Measurements from ENCODE around the gene FAM174C. TPM values are rescaled to one million over a fixed set of nuclear protein-coding genes. Genes with fewer than 3 reads are reported as not detected.

The FAM174C gene
- polyA plus RNA-seq, 1 experiment = 16.6 TPM

- ChIA-PET CTCF (no interaction called here), POLR2A (interaction anchor here (0.7 to 1.4 kb wide), 3 partner anchors 20 to 92 kb away, joined by 3 to 5 read pairs (median 4); partner anchors contain the start of gene NDUFS7)
- Histone ChIP-seq H3K27me3 (ENCODE audit: control insufficient read depth, insufficient read depth, low read length) (peaks cover 37% of the 10 kb centered on the region), H3K27ac (ENCODE audit: low read depth, low read length) (no peak overlapping the region), H3K4me3 (ENCODE audit: low read depth, low read length) (no peak overlapping the region), H3K9me3 (ENCODE audit: control insufficient read depth, insufficient read depth, low read length) (no peaks in the 10 kb centered on the region; the same call in 1 of the 2 replicates)
- TF ChIP-seq CTCF (IDR thresholded peaks at IDR 0.05; ENCODE audit: low read depth, low read length) = no peak
- DNase-seq (ENCODE audit: low read depth, low spot score) = no peak
Measured at GRCh38 chr19:1290703-1291651, 15.6 kb downstream of the FAM174C start.

- no peak for DNase-seq (ENCODE audit: low read depth, low spot score)
- POLR2A ChIA-PET = interaction anchor here (0.7 to 1.4 kb wide), 3 partner anchors 19 to 91 kb away, joined by 3 to 5 read pairs (median 4); partner anchors contain the start of gene NDUFS7
- H3K4me3 ChIP-seq (ENCODE audit: low read depth, low read length) = no peak overlapping the region
- no peak for TF ChIP-seq CTCF (IDR thresholded peaks at IDR 0.05; ENCODE audit: low read depth, low read length)
- H3K9me3 ChIP-seq (ENCODE audit: control insufficient read depth, insufficient read depth, low read length) = no peaks in the 10 kb centered on the region; the same call in 1 of the 2 replicates
- H3K27me3 ChIP-seq (ENCODE audit: control insufficient read depth, insufficient read depth, low read length) = peaks cover 33% of the 10 kb centered on the region
- H3K27ac ChIP-seq (ENCODE audit: low read depth, low read length) = no peak overlapping the region
- CTCF ChIA-PET = no interaction called here
Measured at GRCh38 chr19:1291761-1292418, 16.6 kb downstream of the FAM174C start.

GRCh38 chr19:1292419-1293151, 17.3 kb downstream of the FAM174C start:
- H3K27me3 ChIP-seq (ENCODE audit: control insufficient read depth, insufficient read depth, low read length) = peaks cover 26% of the 10 kb centered on the region
- CTCF ChIA-PET = no interaction called here

More at GRCh38 chr19:1292419-1293151, 17.3 kb downstream of the FAM174C start:
- Histone ChIP-seq H3K4me3 (ENCODE audit: low read depth, low read length) (no peak overlapping the region), H3K9me3 (ENCODE audit: control insufficient read depth, insufficient read depth, low read length) (no peaks in the 10 kb centered on the region; the same call in 1 of the 2 replicates), H3K27ac (ENCODE audit: low read depth, low read length) (no peak overlapping the region)
- no peak for TF ChIP-seq CTCF (IDR thresholded peaks at IDR 0.05; ENCODE audit: low read depth, low read length)
- DNase-seq (ENCODE audit: low read depth, low spot score) = no peak
- POLR2A ChIA-PET = interaction anchor here (1.4 kb wide), 1 partner anchor 19 kb away, joined by 3 read pairs; no protein-coding TSS in a partner anchor
